Panc1 (cell line): ENCODE data around the gene APRT. TPM values are rescaled to one million over a fixed set of nuclear protein-coding genes. Genes with fewer than 3 reads are reported as not detected.

Source experiments
- ATAC-seq: fragments of 200-7000 bp; cut with Tn5 transposase; 2 replicates; pipeline ENCODE4 v1.9.1; 2020; ENCODE audit warnings: mild to moderate bottlenecking, moderate library complexity
- BruUV-seq: library from RNA; stranded (reverse); fragments of 400-500 nt; replicated peaks from 2 replicates; lab custom pipeline; 2021; lab: Mats Ljungman, UMichigan
- CTCF ChIA-PET: fragments of 300-600 bp; sonication (Branson Sonifier 250); formaldehyde crosslinking; loops from one replicate; lab custom pipeline; 2022; ENCODE audit warnings: antibody characterized with exemption; lab: Charles Lee
- POLR2A ChIA-PET: fragments of 300-600 bp; sonication (Branson Sonifier 250); formaldehyde crosslinking; loops from one replicate; lab custom pipeline; 2022; ENCODE audit warnings: antibody characterized with exemption; lab: Charles Lee
- DNase-seq: peaks from one replicate; pipeline ENCODE4 v3.0.0-alpha.2; 2010; ENCODE audit warnings: low read depth, low spot score
- H3K27ac ChIP-seq: 2 replicates; pipeline ENCODE4 v1.5.1; 2011; ENCODE audit warnings: mild to moderate bottlenecking, low read length, inconsistent platforms
- H3K27me3 ChIP-seq: fragments of 200-500 bp; sonication (Bioruptor generic); 2 replicates; pipeline ENCODE4 v1.6.0; 2014; ENCODE audit warnings: low read length, inconsistent platforms; ENCODE audit not compliant: control insufficient read depth, insufficient read depth
- H3K36me3 ChIP-seq: fragments of 200-500 bp; sonication (Bioruptor generic); 2 replicates; pipeline ENCODE4 v1.5.1; 2014; ENCODE audit warnings: inconsistent platforms, mild to moderate bottlenecking, low read length, moderate library complexity; ENCODE audit not compliant: control insufficient read depth, insufficient read depth
- H3K4me1 ChIP-seq: 2 replicates; pipeline ENCODE4 v1.5.1; 2011; ENCODE audit warnings: inconsistent platforms, mild to moderate bottlenecking, low read length, moderate library complexity; ENCODE audit not compliant: control insufficient read depth, insufficient read depth
- H3K4me3 ChIP-seq, 2 experiments: 2 replicates each; pipeline ENCODE4 v1.5.1; 2011 to 2012; ENCODE audit warnings: low read depth in 2 of 2, low read length in 2 of 2, mild to moderate bottlenecking in 2 of 2, inconsistent platforms in 1 of 2, moderate library complexity in 1 of 2
- H3K9me3 ChIP-seq: fragments of 200-500 bp; sonication (Bioruptor generic); 2 replicates; pipeline ENCODE4 v1.5.1; 2014; ENCODE audit warnings: low read depth, mild to moderate bottlenecking, inconsistent platforms, low read length, moderate library complexity; ENCODE audit not compliant: control insufficient read depth, insufficient read depth
- CTCF ChIP-seq: fragments of 450-650 bp; IDR thresholded peaks from 2 replicates; pipeline ENCODE4 v1.5.1; 2017; ENCODE audit warnings: mild to moderate bottlenecking
- POLR2AphosphoS5 ChIP-seq: IDR thresholded peaks from 2 replicates; pipeline ENCODE4 v1.6.1; 2012; ENCODE audit warnings: mild to moderate bottlenecking, low read depth, low read length, moderate library complexity
- REST ChIP-seq, 2 experiments: IDR thresholded peaks; 2 replicates each; pipeline ENCODE4 v1.6.1; 2011 to 2012; ENCODE audit warnings: low read depth in 2 of 2, control low read depth in 1 of 2, low read length in 1 of 2, mild to moderate bottlenecking in 1 of 2, moderate library complexity in 1 of 2; ENCODE audit not compliant: insufficient read depth in 1 of 2
- SIN3A ChIP-seq: IDR thresholded peaks from 2 replicates; pipeline ENCODE4 v1.6.1; 2012; ENCODE audit warnings: low read depth, mild to moderate bottlenecking, low read length, moderate library complexity, borderline replicate concordance; ENCODE audit not compliant: insufficient read depth
- TCF7L2 ChIP-seq: IDR thresholded peaks from 2 replicates; pipeline ENCODE4 v1.6.1; 2011; ENCODE audit warnings: mild to moderate bottlenecking, low read depth, low read length, inconsistent platforms
- in situ Hi-C: cut with HindIII; loops from 2 replicates; pipeline ENCODE4 v1.10.0; 2016; ENCODE audit warnings: low sequenced_read_pairs, low pct_unique_long_range_greater_than_20kb
- intact Hi-C: fragments of 100-400 bp; cut with micrococcal nuclease; formaldehyde crosslinking; loops from one replicate; pipeline ENCODE4 v1.10.0; 2022; ENCODE audit not compliant: unreplicated experiment
- total RNA-seq: library from RNA; stranded (reverse); gene quantifications from one replicate; pipeline ENCODE4 v1.2.1, GENCODE V29; 2021; ENCODE audit not compliant: unreplicated experiment

The APRT gene
- total RNA-seq, 1 experiment from 2014 or later, result 231 TPM

GRCh38 chr16:88777471-88778270, 34.1 kb downstream of the APRT start:
- H3K36me3 ChIP-seq, result no peaks in the 10 kb centered on the region
- in situ Hi-C loops, result no loop called here

GRCh38 chr16:88775825-88776224, 35.9 kb downstream of the APRT start:
- ChIA-PET POLR2A (no interaction called here), CTCF (no interaction called here)
- intact Hi-C loops, result no loop called here
- H3K27ac ChIP-seq, result peak overlapping the region; percentile 17; the same call in 1 of the 2 replicates
- H3K4me1 ChIP-seq, result peaks cover 69% of the 10 kb centered on the region
- H3K36me3 ChIP-seq, result no peaks in the 10 kb centered on the region
- no peak overlapping the region for H3K4me3 ChIP-seq
- H3K27me3 ChIP-seq, result no peaks in the 10 kb centered on the region
- no TSS peak for BruUV-seq
- in situ Hi-C loops, result no loop called here
- TF ChIP-seq TCF7L2 (no peak), CTCF (no peak), REST (IDR thresholded peaks at IDR 0.05; ENCODE audit: insufficient read depth in 1 of 2, low read depth in 2 of 2, low read length in 1 of 2) (no peak), POLR2AphosphoS5 (no peak), SIN3A (no peak)
- no peaks in the 10 kb centered on the region for H3K9me3 ChIP-seq
- DNase-seq (no peak), ATAC-seq (no peak)

More at GRCh38 chr16:88777471-88778270, 34.1 kb downstream of the APRT start:
- no peak for ATAC-seq
- H3K9me3 ChIP-seq, result no peaks in the 10 kb centered on the region
- no peak overlapping the region for H3K4me3 ChIP-seq
- intact Hi-C loops, result no loop called here
- H3K4me1 ChIP-seq, result peaks cover 73% of the 10 kb centered on the region
- CTCF ChIA-PET, result no interaction called here
- TF ChIP-seq TCF7L2 (no peak), SIN3A (no peak), REST (IDR thresholded peaks at IDR 0.05; ENCODE audit: insufficient read depth in 1 of 2, low read depth in 2 of 2, low read length in 1 of 2) (no peak), POLR2AphosphoS5 (no peak), CTCF (no peak)
- DNase-seq, result no peak
- no TSS peak for BruUV-seq
- peak overlapping the region; percentile 69 for H3K27ac ChIP-seq
- POLR2A ChIA-PET, result no interaction called here
- H3K27me3 ChIP-seq, result no peaks in the 10 kb centered on the region
